ENCODE measurements around the gene ITGAV. TPM values are rescaled to one million over a fixed set of nuclear protein-coding genes. Genes with fewer than 3 reads are reported as not detected.

Gene ITGAV
- total and polyA plus RNA-seq, 2 of the 4 experiments (the other 2 are of a cell fraction), result 45.8 to 181 TPM

DNA sequence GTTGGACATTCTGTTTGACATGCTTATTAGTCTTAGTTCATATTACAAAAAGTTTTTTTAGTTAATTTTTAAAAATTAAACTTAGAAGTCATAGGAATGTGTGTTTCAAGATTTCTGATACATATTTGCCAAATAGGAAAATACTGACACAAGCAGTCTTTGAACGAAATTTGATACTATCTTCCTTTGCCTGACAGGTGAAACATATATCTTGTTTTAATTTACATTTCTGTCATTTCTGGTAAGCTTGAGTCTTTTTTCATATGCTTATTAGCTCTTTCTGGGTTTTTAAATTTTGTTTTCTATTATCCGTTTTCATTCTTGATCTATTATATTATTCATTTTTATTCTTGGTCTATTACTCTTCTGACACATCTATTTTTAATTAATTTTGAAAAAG, 24.5 kb downstream of the ITGAV start:
- Histone ChIP-seq H3K27ac (ENCODE audit: insufficient read depth, low read length) (no peak overlapping the region), H3K18ac (ENCODE audit: low read depth, low read length) (no peak overlapping the region), H2BK120ac (ENCODE audit: low read depth, low read length) (no peak overlapping the region), H3K9me1 (ENCODE audit: insufficient read depth, low read length) (no peaks in the 10 kb centered on the region; the same call in 1 of the 2 replicates), H3K4me3 (ENCODE audit: insufficient read depth, low read depth, low read length) (no peak overlapping the region), H3K36me3 (ENCODE audit: control insufficient read depth, insufficient read depth, low read length) (peaks cover 4% of the 10 kb centered on the region; the same call in 1 of the 2 replicates), H3K23ac (ENCODE audit: low read depth, low read length) (no peak overlapping the region), H2BK15ac (ENCODE audit: low read depth, low read length) (no peak overlapping the region), H2BK20ac (ENCODE audit: low read depth, low read length) (no peak overlapping the region), H2AK5ac (ENCODE audit: low read depth, low read length) (no peak overlapping the region), H3K4ac (ENCODE audit: low read depth, low read length) (no peak overlapping the region), H3K14ac (replicated peaks; ENCODE audit: low read depth, low read length) (no peak overlapping the region), H2AFZ (replicated peaks; ENCODE audit: low read length, poor library complexity) (no peak overlapping the region), H2AK9ac (replicated peaks; ENCODE audit: low read depth, low read length, poor library complexity) (no peak overlapping the region), H3K79me1 (ENCODE audit: low read depth in 1 of 2, low read length in 2 of 2) (peaks cover 20 to 25% of the 10 kb centered on the region in 2 experiments), H4K20me1 (ENCODE audit: insufficient read depth, low read length) (no peaks in the 10 kb centered on the region), H3K27me3 (ENCODE audit: control insufficient read depth, insufficient read depth, low read length) (no peaks in the 10 kb centered on the region), H4K91ac (ENCODE audit: insufficient read depth, low read depth, low read length) (no peak overlapping the region), H3K9me3 (ENCODE audit: control insufficient read depth, insufficient read depth, low read length) (no peaks in the 10 kb centered on the region), H3K4me2 (ENCODE audit: low read depth, low read length) (no peak overlapping the region), H4K8ac (ENCODE audit: low read depth in 2 of 2, low read length in 2 of 2) (no peak overlapping the region), H4K5ac (ENCODE audit: low read depth, low read length) (no peak overlapping the region), H3K4me1 (ENCODE audit: control insufficient read depth, insufficient read depth, low read length) (peaks cover 1% of the 10 kb centered on the region; the same call in 1 of the 2 replicates), H2BK5ac (ENCODE audit: low read depth, low read length, poor library complexity, severe bottlenecking) (no peak overlapping the region), H3K9ac (ENCODE audit: low read depth, low read length) (no peak overlapping the region), H3K56ac (ENCODE audit: extremely low read depth, insufficient read depth, low read length) (no peak overlapping the region)
- no CpG with 5 or more reads among the region's 2 CpGs for WGBS, 2 experiments (ENCODE audit: extremely low coverage in 2 of 2, insufficient read length in 1 of 2)
- in situ Hi-C loops (cut with MboI; ENCODE audit: low sequenced_read_pairs), result no loop called here
- ATAC-seq (ENCODE audit: low read depth), result no peak
- dilution Hi-C loops (cut with HindIII; ENCODE audit: low sequenced_read_pairs, unreplicated experiment), result no loop called here
- intact Hi-C loops (cut with micrococcal nuclease), result no loop called here
- CTCF ChIA-PET, result interaction anchor here (1.2 kb wide), 1 partner anchor 84 kb away, joined by 4 read pairs; no protein-coding TSS in a partner anchor
- no peak for TF ChIP-seq SMC3 (IDR thresholded peaks at IDR 0.05; ENCODE audit: low read depth, low read length)
- TF ChIP-seq, protein P1, sequence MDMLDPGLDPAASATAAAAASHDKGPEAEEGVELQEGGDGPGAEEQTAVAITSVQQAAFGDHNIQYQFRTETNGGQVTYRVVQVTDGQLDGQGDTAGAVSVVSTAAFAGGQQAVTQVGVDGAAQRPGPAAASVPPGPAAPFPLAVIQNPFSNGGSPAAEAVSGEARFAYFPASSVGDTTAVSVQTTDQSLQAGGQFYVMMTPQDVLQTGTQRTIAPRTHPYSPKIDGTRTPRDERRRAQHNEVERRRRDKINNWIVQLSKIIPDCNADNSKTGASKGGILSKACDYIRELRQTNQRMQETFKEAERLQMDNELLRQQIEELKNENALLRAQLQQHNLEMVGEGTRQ (IDR thresholded peaks at IDR 0.05; ENCODE audit: low read depth, low read length), result no peak
- no peak for TF ChIP-seq MAFK (IDR thresholded peaks at IDR 0.05; ENCODE audit: low read depth, low read length)
- TF ChIP-seq, protein P2, sequence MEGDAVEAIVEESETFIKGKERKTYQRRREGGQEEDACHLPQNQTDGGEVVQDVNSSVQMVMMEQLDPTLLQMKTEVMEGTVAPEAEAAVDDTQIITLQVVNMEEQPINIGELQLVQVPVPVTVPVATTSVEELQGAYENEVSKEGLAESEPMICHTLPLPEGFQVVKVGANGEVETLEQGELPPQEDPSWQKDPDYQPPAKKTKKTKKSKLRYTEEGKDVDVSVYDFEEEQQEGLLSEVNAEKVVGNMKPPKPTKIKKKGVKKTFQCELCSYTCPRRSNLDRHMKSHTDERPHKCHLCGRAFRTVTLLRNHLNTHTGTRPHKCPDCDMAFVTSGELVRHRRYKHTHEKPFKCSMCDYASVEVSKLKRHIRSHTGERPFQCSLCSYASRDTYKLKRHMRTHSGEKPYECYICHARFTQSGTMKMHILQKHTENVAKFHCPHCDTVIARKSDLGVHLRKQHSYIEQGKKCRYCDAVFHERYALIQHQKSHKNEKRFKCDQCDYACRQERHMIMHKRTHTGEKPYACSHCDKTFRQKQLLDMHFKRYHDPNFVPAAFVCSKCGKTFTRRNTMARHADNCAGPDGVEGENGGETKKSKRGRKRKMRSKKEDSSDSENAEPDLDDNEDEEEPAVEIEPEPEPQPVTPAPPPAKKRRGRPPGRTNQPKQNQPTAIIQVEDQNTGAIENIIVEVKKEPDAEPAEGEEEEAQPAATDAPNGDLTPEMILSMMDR (conservative IDR thresholded peaks at IDR 0.05; ENCODE audit: low read depth, low read length), result no peak
- TF ChIP-seq RAD21 (IDR thresholded peaks at IDR 0.05; ENCODE audit: low read length), result no peak
- no peak for TF ChIP-seq NFE2L2 (IDR thresholded peaks at IDR 0.05; ENCODE audit: low read depth, low read length)
- no peak for TF ChIP-seq BHLHE40 (IDR thresholded peaks at IDR 0.05; ENCODE audit: low read depth, low read length)
- no peak for TF ChIP-seq POLR2A (IDR thresholded peaks at IDR 0.05; ENCODE audit: low read depth, low read length)
- TF ChIP-seq MXI1 (IDR thresholded peaks at IDR 0.05; ENCODE audit: borderline replicate concordance, low read depth, low read length), result no peak
- no peak for DNase-seq
- BruUV-seq (replicated peaks), result no TSS peak
- POLR2A ChIA-PET (ENCODE audit: unreplicated experiment), result interaction anchor here (1.1 kb wide), 1 partner anchor 25 kb away, joined by 3 read pairs; the partner anchor contains the start of gene ITGAV
